ENCODE data around the gene SLC7A6.

Gene SLC7A6

GRCh38 chr16:68310774-68311511, 46.6 kb downstream of the SLC7A6 start, which contains the start of the genes PRMT7 and SLC7A6OS:
TSS of gene PRMT7 (plus strand) at chr16:68311019. CDS start at chr16:68315980, 4,961 bp downstream.
TSS of gene SLC7A6OS (minus strand) at chr16:68310946. CDS start at chr16:68310926, 20 bp downstream.
- peak; percentile 92 for DNase-seq

DNA sequence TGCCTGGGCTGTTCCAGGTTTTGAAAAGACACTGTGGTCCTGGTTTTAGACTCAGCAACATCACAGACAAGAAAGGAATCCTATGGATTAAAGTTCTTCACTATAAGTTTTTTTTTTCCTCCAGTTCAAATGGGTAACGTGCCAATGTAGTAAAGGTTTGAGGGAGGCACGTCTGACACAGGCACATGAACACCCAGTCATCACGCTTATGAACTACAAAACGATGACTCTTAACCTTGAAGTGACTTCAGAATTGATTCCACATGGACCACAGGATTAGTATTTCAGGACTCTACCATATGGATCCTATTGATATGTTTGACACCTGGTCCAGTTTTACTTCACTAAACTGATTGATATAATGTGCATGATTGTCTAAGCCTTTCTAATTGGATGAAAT, 48.8 kb downstream of the SLC7A6 start:
- DNase-seq, result no peak

GRCh38 chr16:68319185-68319908, 55.0 kb downstream of the SLC7A6 start:
- DNase-seq, result peak; percentile 38

- DNase-seq, result no peak
Measured at GRCh38 chr16:68324336-68324735, 60.0 kb downstream of the SLC7A6 start.

- no peak for DNase-seq
Measured at GRCh38 chr16:68324780-68325357, 60.5 kb downstream of the SLC7A6 start.

GRCh38 chr16:68328151-68328859, 64.0 kb downstream of the SLC7A6 start:
- DNase-seq, result peak; percentile 75

GRCh38 chr16:68328860-68329390, 64.6 kb downstream of the SLC7A6 start:
- no peak for DNase-seq

DNA sequence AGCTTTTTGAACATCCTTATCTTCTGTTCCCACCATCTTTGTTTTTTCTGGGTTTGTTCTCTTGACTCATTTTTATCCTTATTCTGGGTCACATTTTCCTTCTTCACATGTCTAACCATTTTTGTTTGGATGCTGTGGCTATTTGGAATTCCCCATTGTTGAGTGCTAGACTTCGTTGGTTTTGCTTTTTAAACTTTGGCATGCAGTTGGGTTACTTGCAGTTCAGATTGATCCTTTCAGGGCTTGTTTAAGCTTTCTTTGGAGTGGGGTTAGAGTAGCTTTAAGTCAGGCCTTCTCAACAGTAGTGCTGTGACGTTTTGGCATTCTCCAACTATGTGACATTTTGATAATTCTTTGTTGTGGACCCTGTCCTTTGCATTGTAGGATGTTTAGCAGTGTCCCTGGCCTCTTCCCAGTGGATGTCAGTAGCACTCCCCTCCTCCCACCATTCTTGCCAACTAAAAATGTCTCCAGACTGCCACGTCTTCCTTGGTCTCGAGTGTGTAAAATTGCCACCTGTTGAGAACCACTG, 67.6 kb downstream of the SLC7A6 start:
- DNase-seq, result no peak

DNA sequence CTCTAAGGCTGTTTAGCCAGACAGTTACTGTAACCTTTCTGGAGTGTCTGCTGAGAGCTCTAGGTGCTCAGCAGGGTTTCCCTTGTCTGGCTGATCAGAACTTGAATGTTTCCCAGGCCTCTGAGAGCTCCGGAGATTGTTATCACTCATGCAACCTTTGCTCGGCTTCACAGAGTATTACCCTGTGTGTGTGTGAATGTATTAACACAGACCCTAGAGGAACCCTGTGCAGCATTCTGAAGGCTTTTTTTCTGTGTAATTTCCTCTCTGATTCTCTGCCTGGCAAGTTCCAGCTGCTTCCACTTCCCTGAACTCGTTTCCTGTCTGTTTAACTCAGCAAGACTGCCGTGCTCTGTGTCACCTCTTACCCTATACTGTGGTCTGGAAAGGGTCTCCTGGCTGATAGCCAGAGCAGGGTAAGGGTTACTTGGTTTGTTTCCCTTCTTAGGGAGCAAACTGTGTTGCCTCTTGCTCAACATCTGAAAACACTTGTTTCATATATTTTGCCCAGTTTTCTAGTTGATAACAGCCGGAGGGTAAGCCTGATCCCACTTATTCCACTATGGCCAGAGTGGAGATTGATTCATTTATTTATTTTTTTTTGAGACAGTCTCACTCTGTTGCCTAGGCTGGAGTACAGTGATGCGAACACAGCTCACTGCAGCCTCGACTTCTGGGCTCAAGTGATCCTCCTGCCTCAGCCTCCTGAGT, 68.2 kb downstream of the SLC7A6 start:
- DNase-seq, result no peak

GRCh38 chr16:68335175-68335574, 70.8 kb downstream of the SLC7A6 start:
- DNase-seq, result no peak

GRCh38 chr16:68338326-68339119, 74.2 kb downstream of the SLC7A6 start:
- no peak for DNase-seq

DNA sequence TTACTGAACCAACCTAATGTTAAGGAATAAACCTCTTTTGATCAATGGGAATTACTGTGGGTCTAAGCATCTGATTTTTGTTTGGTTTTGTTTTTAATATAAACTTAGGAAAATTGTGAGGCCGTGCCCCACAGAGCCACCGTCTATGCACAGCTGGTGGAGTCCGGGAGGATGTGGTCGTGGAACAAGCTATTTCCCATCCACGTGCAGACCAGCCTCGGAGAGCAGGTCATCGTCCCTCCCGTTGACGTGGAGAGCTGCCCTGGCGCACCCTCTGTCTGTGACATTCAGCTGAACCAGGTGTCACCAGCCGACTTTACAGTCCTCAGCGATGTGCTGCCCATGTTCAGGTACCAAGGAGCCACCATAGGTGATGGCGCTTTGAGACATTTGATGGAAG, 74.9 kb downstream of the SLC7A6 start:
- DNase-seq, result no peak

DNA sequence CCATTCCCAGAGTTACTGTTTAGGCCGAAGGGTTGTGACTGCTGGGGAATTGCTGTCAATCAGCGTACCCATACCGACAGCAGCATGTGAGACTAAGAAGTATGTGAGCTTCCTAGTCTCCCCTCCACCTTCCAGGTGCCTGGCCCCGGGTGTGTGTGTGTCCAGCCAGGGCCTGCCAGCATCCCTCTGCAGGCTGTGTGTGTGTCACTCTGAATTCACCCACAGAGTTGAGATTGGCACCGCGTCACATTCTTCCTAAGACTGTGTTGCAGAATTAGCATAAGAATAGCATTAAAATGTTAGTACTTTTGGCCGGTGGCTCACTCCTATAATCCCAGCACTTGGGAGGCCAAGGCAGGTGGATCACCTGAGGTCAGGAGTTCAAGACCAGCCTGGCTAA, 78.3 kb downstream of the SLC7A6 start:
- no peak for DNase-seq

GRCh38 chr16:68343137-68343536, 78.8 kb downstream of the SLC7A6 start:
- no peak for DNase-seq

- no peak for DNase-seq
Measured at GRCh38 chr16:68344252-68344651, 79.9 kb downstream of the SLC7A6 start.

GRCh38 chr16:68345351-68345810, 81.1 kb downstream of the SLC7A6 start:
- DNase-seq, result no peak

- no peak for DNase-seq
Measured at GRCh38 chr16:68345958-68346635, 81.8 kb downstream of the SLC7A6 start.

DNA sequence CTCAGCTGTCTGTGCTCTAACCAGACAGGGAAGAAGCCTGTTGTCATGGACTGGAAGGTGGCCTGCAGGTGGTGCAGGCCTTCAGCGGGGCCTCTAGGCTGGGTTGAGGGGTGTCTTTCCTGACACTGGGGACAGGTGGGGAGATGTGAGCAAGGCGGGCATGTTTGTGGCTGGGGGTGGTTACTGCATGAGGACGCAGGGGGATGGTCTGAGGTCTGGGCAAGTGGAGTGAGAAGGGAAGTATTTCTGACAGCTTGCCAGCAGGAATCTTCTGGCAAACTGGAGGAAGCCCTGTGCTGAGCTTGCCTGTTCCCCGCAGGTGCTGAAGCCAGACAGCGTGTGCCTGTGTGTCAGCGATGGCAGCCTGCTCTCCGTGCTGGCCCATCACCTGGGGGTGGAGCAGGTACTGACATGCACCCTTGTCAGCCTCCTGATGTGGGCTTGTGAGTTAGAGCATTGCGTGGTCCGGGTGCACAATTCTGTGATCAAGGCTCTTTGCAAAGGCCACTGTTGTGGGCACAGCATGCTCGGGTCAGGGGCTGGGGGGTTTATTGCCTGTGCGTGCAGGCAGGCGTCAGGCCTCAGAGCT, 82.7 kb downstream of the SLC7A6 start:
- DNase-seq, result no peak

GRCh38 chr16:68347605-68348004, 83.3 kb downstream of the SLC7A6 start:
- DNase-seq, result no peak
